NCI-H345 (cell line): ENCODE data around the gene DRP2.
"Not testable (repeated sequence)": the region's sequence is repeated elsewhere in the genome, so short reads cannot be mapped to it uniquely, and the experiment has no call there.

Source experiments
- DNase-seq: peaks from one replicate; lab custom pipeline; 2025; lab: John Stamatoyannopoulos, UW

The DRP2 gene

GRCh38 chrX:101219116-101219863, at the start of gene DRP2:
Gene DRP2, plus strand, starts transcription at chrX:101219786. Its CDS starts 11,862 bp downstream, at chrX:101231648.
- DNase-seq: no peak

- DNase-seq: no peak
Measured at GRCh38 chrX:101171883-101172400, 47.6 kb upstream of the DRP2 start.

GRCh38 chrX:101176439-101176838, 43.1 kb upstream of the DRP2 start:
- no peak for DNase-seq

- not testable (repeated sequence) for DNase-seq
Measured at GRCh38 chrX:101184876-101185275, 34.7 kb upstream of the DRP2 start.

- not testable (repeated sequence) for DNase-seq
Measured at GRCh38 chrX:101187961-101188360, 31.6 kb upstream of the DRP2 start.

- no peak for DNase-seq
Measured at GRCh38 chrX:101190736-101191135, 28.9 kb upstream of the DRP2 start.

- DNase-seq: no peak
Measured at GRCh38 chrX:101191217-101191750, 28.3 kb upstream of the DRP2 start.

GRCh38 chrX:101195442-101196173, 24.0 kb upstream of the DRP2 start:
- no peak for DNase-seq

GRCh38 chrX:101203761-101204351, 15.7 kb upstream of the DRP2 start:
- DNase-seq: no peak

GRCh38 chrX:101206471-101206870, 13.1 kb upstream of the DRP2 start:
- DNase-seq: no peak

GRCh38 chrX:101208152-101208905, 11.3 kb upstream of the DRP2 start:
- DNase-seq: no peak

GRCh38 chrX:101210630-101211029, 9.0 kb upstream of the DRP2 start:
- DNase-seq: no peak

GRCh38 chrX:101217689-101218088, 1.9 kb upstream of the DRP2 start:
- no peak for DNase-seq

- DNase-seq: no peak
Measured at GRCh38 chrX:101219864-101220346, 319 bp downstream of the DRP2 start.

- no peak for DNase-seq
Measured at GRCh38 chrX:101220662-101221260, 1.2 kb downstream of the DRP2 start.

- no peak for DNase-seq
Measured at GRCh38 chrX:101223226-101223625, 3.6 kb downstream of the DRP2 start.

GRCh38 chrX:101229170-101229569, 9.6 kb downstream of the DRP2 start:
- no peak for DNase-seq

GRCh38 chrX:101230636-101231035, 11.1 kb downstream of the DRP2 start:
- DNase-seq: no peak

GRCh38 chrX:101231080-101231479, 11.5 kb downstream of the DRP2 start:
- no peak for DNase-seq

GRCh38 chrX:101232316-101232715, 12.7 kb downstream of the DRP2 start:
- no peak for DNase-seq

GRCh38 chrX:101237041-101237440, 17.5 kb downstream of the DRP2 start:
- no peak for DNase-seq
